ENCODE measurements around the gene MIA.
"Not testable (repeated sequence)": the region's sequence is repeated elsewhere in the genome, so short reads cannot be mapped to it uniquely, and the experiment has no call there.

MIA gene

GRCh38 chr19:40759352-40759751, 16.0 kb upstream of the MIA start:
- H3K27me3 Mint-ChIP-seq, result no peaks in the 10 kb centered on the region
- no peak overlapping the region for H3K4me3 Mint-ChIP-seq
- peaks cover 78% of the 10 kb centered on the region for H3K4me1 Mint-ChIP-seq (ENCODE audit: low read depth)
- peak overlapping the region; percentile 79 for H3K27ac Mint-ChIP-seq
- H3K9me3 Mint-ChIP-seq, result no peaks in the 10 kb centered on the region
- peaks cover 97% of the 10 kb centered on the region for H3K36me3 Mint-ChIP-seq (ENCODE audit: low read depth)
- no peak for DNase-seq

DNA sequence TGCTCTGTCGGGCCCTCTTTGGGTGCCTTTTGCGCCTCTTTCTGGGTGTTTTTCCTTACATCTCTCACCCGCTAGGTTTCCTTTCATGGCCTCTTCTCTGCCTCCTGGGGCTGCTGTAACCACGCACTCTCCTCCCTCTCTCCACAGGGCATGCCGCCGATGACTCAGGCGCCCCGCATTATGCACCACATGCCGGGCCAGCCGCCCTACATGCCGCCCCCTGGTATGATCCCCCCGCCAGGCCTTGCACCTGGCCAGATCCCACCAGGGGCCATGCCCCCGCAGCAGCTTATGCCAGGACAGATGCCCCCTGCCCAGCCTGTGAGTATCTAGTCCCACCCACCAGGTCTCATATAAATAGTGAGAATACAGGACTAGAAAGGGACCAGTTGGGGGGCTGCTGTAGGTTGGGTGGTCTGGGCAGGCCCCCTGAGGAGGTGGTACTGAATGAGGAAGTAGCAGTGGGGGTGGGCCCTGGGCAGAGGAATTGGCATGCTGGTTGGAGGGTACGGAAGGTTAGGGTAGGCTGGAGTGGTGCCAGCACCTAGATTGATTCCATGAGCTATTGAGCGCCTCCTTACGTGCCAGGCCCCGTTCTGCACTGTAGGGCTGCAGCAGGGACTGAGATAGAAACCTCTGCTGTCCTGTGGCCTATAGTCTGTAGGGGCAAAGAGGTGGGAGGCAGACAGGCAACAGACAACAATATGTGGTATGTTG, 12.4 kb upstream of the MIA start:
- Mint-ChIP-seq H3K4me3 (peak overlapping the region; percentile 28), H3K9me3 (no peaks in the 10 kb centered on the region), H3K4me1 (ENCODE audit: low read depth) (peaks cover 65% of the 10 kb centered on the region), H3K36me3 (ENCODE audit: low read depth) (peaks cover 97% of the 10 kb centered on the region), H3K27ac (peak overlapping the region; percentile 74), H3K27me3 (no peaks in the 10 kb centered on the region)
- DNase-seq, result no peak

GRCh38 chr19:40763526-40763925, 11.8 kb upstream of the MIA start:
- no peaks in the 10 kb centered on the region for H3K27me3 Mint-ChIP-seq
- H3K27ac Mint-ChIP-seq, result peak overlapping the region; percentile 74
- no peak overlapping the region for H3K4me3 Mint-ChIP-seq
- peaks cover 92% of the 10 kb centered on the region for H3K36me3 Mint-ChIP-seq (ENCODE audit: low read depth)
- H3K4me1 Mint-ChIP-seq (ENCODE audit: low read depth), result peaks cover 60% of the 10 kb centered on the region
- no peaks in the 10 kb centered on the region for H3K9me3 Mint-ChIP-seq
- DNase-seq, result no peak

- Mint-ChIP-seq H3K36me3 (ENCODE audit: low read depth) (peaks cover 93% of the 10 kb centered on the region), H3K4me1 (ENCODE audit: low read depth) (peaks cover 64% of the 10 kb centered on the region), H3K27ac (peak overlapping the region; percentile 74)
Measured at GRCh38 chr19:40763963-40764362, 11.4 kb upstream of the MIA start.

GRCh38 chr19:40766385-40766784, 8.9 kb upstream of the MIA start:
- not testable (repeated sequence) for H3K4me3 Mint-ChIP-seq, H3K27me3 Mint-ChIP-seq, DNase-seq, H3K9me3 Mint-ChIP-seq
- Mint-ChIP-seq H3K36me3 (ENCODE audit: low read depth) (peaks cover 85% of the 10 kb centered on the region), H3K4me1 (ENCODE audit: low read depth) (peaks cover 60% of the 10 kb centered on the region), H3K27ac (peak overlapping the region; percentile 50)

More at GRCh38 chr19:40763963-40764362, 11.4 kb upstream of the MIA start:
- DNase-seq, result no peak
- Mint-ChIP-seq H3K9me3 (no peaks in the 10 kb centered on the region), H3K4me3 (no peak overlapping the region), H3K27me3 (no peaks in the 10 kb centered on the region)

DNA sequence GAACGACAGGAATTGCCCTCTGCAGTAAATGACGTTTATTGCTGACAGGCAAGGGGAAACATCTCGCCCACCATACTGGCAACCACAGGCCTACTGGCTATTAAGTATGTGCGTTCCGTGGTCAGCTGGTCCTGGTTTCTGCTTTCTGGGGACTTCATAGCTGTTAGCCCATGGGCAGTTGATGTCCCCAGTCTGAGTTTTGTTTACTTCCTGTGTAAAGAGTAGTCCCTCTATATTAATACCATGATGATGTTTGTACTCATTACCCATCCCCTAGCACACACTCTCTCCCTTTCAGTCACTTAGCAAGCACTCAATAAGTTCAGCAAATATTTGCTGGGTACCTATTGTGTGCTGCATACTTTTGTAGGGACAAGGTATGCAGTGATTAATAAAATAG, 6.5 kb upstream of the MIA start:
- H3K4me3 Mint-ChIP-seq, result no peak overlapping the region
- peaks cover 39% of the 10 kb centered on the region for H3K4me1 Mint-ChIP-seq (ENCODE audit: low read depth)
- peaks cover 61% of the 10 kb centered on the region for H3K36me3 Mint-ChIP-seq (ENCODE audit: low read depth)
- H3K27ac Mint-ChIP-seq, result peak overlapping the region; percentile 40
- H3K9me3 Mint-ChIP-seq, result peaks cover 3% of the 10 kb centered on the region
- no peak for DNase-seq
- no peaks in the 10 kb centered on the region for H3K27me3 Mint-ChIP-seq

DNA sequence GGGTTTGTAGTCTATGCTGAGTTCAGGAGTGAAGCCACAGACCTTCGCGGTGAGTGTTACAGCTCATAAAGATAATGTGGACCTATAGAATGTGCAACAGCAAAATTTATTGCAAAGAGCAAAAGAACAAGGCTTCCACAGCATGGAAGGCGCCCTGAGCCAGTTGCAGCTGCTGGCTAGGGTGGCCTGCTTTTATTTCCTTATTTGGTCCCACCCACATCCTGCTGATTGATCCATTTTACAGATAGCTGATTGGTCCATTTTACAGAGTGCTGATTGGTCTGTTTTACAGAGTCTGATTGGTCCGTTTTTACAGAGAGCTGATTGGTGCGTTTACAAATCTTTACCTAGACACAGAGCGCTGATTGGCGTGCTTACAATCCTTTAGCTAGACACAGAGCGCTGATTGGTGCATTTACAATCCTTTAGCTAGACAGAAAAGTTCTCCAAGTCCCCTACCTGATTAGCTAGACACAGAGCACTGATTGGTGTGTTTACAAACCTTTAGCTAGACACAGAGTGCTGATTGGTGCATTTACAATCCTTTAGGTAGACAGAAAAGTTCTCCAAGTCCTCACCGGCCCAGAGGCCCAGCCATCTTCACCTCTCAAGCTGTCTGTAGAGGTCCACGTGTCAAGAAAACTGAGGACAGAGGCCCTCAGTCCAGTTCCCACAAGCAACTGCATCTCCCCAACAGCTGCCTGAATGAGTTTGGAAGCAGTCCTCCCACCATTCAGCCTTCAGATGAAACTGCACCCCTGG, 4.0 kb upstream of the MIA start:
- Mint-ChIP-seq H3K27ac (peak overlapping the region; percentile 2), H3K4me1 (ENCODE audit: low read depth) (peaks cover 30% of the 10 kb centered on the region), H3K36me3 (ENCODE audit: low read depth) (peaks cover 37% of the 10 kb centered on the region)
- not testable (repeated sequence) for DNase-seq, H3K9me3 Mint-ChIP-seq, H3K4me3 Mint-ChIP-seq, H3K27me3 Mint-ChIP-seq

DNA sequence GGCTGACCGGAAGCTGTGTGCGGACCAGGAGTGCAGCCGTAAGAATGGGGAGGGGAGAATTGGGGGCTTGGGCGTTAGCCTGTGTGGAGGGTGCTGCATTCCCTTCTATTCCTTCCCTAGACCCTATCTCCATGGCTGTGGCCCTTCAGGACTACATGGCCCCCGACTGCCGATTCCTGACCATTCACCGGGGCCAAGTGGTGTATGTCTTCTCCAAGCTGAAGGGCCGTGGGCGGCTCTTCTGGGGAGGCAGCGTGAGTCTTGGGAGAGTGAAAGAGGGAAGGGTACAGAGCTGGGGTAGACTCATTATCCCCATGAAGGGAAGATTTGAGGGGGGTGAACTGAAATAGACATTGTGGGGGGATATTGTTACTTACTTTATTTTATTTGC, 306 bp downstream of the MIA start:
- DNase-seq, result no peak
- Mint-ChIP-seq H3K27ac (no peak overlapping the region), H3K4me1 (ENCODE audit: low read depth) (peaks cover 54% of the 10 kb centered on the region), H3K9me3 (peaks cover 3% of the 10 kb centered on the region), H3K36me3 (ENCODE audit: low read depth) (peaks cover 13% of the 10 kb centered on the region), H3K27me3 (no peaks in the 10 kb centered on the region), H3K4me3 (no peak overlapping the region)

GRCh38 chr19:40776364-40776763, 1.0 kb downstream of the MIA start:
- Mint-ChIP-seq H3K27ac (no peak overlapping the region), H3K4me1 (ENCODE audit: low read depth) (peaks cover 53% of the 10 kb centered on the region), H3K36me3 (ENCODE audit: low read depth) (peaks cover 9% of the 10 kb centered on the region), H3K9me3 (no peaks in the 10 kb centered on the region), H3K27me3 (no peaks in the 10 kb centered on the region), H3K4me3 (no peak overlapping the region)
- DNase-seq, result no peak

DNA sequence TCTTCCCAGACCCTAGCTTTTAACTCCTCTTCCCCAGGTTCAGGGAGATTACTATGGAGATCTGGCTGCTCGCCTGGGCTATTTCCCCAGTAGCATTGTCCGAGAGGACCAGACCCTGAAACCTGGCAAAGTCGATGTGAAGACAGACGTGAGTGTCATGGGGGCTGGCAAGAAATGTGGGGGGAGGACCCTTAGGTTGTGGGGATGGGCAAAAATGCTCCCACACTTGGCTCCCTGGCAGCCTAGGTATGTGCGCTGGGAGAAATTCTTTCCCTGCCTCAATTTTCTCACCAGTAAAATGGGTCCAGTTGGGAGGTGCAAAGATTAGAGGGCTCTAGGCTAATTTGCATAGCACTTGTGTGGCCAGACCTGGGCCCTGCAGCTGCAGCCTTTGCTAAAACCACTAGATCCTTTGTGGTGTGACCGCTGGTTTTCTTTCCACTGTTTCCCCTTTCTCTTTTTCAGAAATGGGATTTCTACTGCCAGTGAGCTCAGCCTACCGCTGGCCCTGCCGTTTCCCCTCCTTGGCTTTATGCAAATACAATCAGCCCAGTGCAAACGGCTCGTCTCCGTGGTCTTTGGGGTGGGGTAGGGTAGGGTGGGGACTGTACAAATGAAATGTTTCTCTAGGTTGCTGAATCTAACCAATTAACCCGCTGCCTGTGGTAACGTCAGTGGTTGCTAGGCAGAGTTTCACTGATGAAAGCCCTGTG, 1.8 kb downstream of the MIA start:
- no peaks in the 10 kb centered on the region for H3K27me3 Mint-ChIP-seq
- peaks cover 12% of the 10 kb centered on the region for H3K36me3 Mint-ChIP-seq (ENCODE audit: low read depth)
- peak overlapping the region; percentile 97 for H3K27ac Mint-ChIP-seq
- H3K4me3 Mint-ChIP-seq, result peak overlapping the region; percentile 87
- H3K4me1 Mint-ChIP-seq (ENCODE audit: low read depth), result peaks cover 57% of the 10 kb centered on the region
- peak; percentile 83 for DNase-seq
- no peaks in the 10 kb centered on the region for H3K9me3 Mint-ChIP-seq

GRCh38 chr19:40777645-40777936, 2.3 kb downstream of the MIA start:
- Mint-ChIP-seq H3K4me1 (ENCODE audit: low read depth) (peaks cover 58% of the 10 kb centered on the region), H3K9me3 (no peaks in the 10 kb centered on the region), H3K27me3 (no peaks in the 10 kb centered on the region), H3K27ac (peak overlapping the region; percentile 97), H3K4me3 (peak overlapping the region; percentile 87), H3K36me3 (ENCODE audit: low read depth) (peaks cover 15% of the 10 kb centered on the region)
- DNase-seq, result no peak

GRCh38 chr19:40777937-40778705, 2.8 kb downstream of the MIA start, which contains the start of gene RAB4B:
TSS of gene RAB4B (plus strand) at chr19:40778247. CDS start at chr19:40778376, 129 bp downstream.
- peak; percentile 100 for DNase-seq
- Mint-ChIP-seq H3K4me3 (peak within 1 kb of the TSS; percentile 87), H3K27me3 (no peaks in the 10 kb centered on the region), H3K36me3 (ENCODE audit: low read depth) (peaks cover 15% of the 10 kb centered on the region), H3K9me3 (no peaks in the 10 kb centered on the region), H3K4me1 (ENCODE audit: low read depth) (peaks cover 58% of the 10 kb centered on the region), H3K27ac (peak within 1 kb of the TSS; percentile 97)

DNA sequence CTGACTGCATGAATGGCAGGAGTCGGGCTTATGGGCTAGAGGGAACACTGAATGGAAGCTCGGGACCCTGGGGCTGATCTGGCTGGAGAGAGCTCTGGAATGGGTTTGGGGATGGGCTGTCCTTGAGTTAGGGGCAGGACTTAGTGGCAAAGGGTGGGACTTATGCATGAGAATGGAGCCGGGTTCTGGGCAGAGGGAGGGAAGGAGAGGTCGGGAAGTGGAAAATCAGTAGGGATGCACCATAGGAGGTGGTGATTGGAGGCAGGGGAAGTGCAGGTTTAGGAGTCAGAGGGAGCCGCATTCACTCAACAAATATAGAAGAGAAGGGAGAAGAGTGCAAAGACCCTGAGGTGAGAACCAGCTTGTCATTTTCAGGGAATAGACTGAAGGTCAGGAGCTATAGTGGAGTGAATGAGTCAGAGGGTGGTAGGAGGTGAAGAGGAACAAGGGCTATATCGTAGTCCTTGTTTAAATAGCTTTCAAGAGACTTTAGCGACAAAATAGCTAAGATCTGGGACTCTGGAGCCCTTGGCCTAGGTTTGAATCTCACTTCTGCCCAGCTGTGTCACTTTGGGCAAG, 3.5 kb downstream of the MIA start:
- Mint-ChIP-seq H3K36me3 (ENCODE audit: low read depth) (peaks cover 19% of the 10 kb centered on the region), H3K4me3 (peak overlapping the region; percentile 87), H3K27ac (peak overlapping the region; percentile 97), H3K27me3 (no peaks in the 10 kb centered on the region), H3K4me1 (ENCODE audit: low read depth) (peaks cover 58% of the 10 kb centered on the region), H3K9me3 (no peaks in the 10 kb centered on the region)
- no peak for DNase-seq

DNA sequence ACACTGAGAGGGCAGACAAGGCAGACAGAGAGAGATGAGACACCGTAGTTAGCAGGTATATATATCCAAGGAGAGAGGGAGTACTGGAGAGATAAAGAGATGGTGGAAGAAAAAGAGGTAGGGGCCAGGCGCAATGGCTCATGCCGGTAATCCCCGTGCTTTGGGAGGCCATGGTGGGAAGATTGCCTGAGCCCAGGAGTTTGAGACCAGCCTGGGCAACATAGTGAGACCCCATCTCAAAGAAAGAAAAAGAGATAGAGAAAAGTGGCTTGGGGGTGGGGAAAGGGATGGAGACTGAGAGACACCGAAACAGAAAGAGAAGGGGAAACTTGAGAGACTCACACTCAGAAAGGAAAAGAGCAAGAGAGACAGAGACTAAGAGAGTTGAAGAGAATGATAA, 5.3 kb downstream of the MIA start:
- H3K27me3 Mint-ChIP-seq, result no peaks in the 10 kb centered on the region
- no peaks in the 10 kb centered on the region for H3K9me3 Mint-ChIP-seq
- H3K4me1 Mint-ChIP-seq (ENCODE audit: low read depth), result peaks cover 55% of the 10 kb centered on the region
- H3K4me3 Mint-ChIP-seq, result no peak overlapping the region
- peaks cover 24% of the 10 kb centered on the region for H3K36me3 Mint-ChIP-seq (ENCODE audit: low read depth)
- DNase-seq, result no peak
- H3K27ac Mint-ChIP-seq, result peak overlapping the region; percentile 97

Measured in activated T-cell treated with anti-CD3 and anti-CD28 coated beads, Interleukin-2, amount 50 U/mL, for 24 hours (primary cell).